Hematopoietic multipotent progenitor cell treated with erythropoietin and hydrocortisone succinate and interleukin-3 and kit ligand, for 4 days (in vitro differentiated cells): ENCODE results near the gene JMJD7.

Experiments used
- DNase-seq: peaks from one replicate; pipeline ENCODE4 v3.0.0-alpha.2; 2015

JMJD7 gene

GRCh38 chr15:41885321-41885720 lies 57.4 kb downstream of the JMJD7 start:
- no peak for DNase-seq

- DNase-seq, result no peak
Observed at GRCh38 chr15:41885841-41886240, 57.9 kb downstream of the JMJD7 start.

- no peak for DNase-seq
Observed at GRCh38 chr15:41886741-41887140, 58.8 kb downstream of the JMJD7 start.

- DNase-seq, result no peak
Observed at GRCh38 chr15:41887161-41887560, 59.3 kb downstream of the JMJD7 start.
